ENCODE data around the gene DIABLO.
"Not testable (repeated sequence)": the region's sequence is repeated elsewhere in the genome, so short reads cannot be mapped to it uniquely, and the experiment has no call there.

Gene DIABLO

DNA sequence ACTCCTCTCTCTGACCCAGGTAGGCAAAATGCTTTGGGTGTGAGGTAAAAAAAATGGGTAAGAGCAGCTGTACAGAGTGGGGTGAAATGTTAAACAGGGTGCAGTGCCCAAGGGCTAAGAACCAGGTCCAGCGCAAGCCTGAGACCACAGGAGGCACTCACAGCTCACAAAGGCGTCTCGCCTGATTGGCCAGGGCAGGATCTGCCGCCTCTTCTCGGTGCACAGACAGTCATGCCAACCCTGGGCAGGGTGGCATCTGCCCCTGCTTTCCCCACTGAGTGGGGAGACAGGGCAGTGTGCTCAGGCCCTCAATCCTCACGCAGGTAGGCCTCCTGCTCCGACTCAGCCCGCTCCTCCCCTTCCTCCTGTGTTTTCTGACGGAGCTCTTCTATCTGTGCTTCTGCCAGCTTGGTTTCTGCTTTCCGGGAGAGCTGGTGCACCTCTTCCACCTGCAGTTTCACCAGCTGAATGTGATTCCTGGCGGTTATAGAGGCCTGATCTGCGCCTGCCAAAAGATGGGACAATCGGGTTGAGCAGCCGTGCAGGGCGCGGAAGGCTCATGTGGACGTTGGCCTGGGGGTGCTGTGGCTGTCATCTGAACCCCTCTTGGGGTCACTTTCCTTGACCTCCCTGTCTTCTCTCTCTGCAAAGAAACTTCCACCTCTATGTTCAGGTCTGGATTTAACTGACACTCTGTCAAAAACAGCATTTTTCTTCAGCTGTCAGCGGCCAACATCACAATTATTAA, 17.6 kb downstream of the DIABLO start:
- DNase-seq (ENCODE audit: low read depth), result no peak

DNA sequence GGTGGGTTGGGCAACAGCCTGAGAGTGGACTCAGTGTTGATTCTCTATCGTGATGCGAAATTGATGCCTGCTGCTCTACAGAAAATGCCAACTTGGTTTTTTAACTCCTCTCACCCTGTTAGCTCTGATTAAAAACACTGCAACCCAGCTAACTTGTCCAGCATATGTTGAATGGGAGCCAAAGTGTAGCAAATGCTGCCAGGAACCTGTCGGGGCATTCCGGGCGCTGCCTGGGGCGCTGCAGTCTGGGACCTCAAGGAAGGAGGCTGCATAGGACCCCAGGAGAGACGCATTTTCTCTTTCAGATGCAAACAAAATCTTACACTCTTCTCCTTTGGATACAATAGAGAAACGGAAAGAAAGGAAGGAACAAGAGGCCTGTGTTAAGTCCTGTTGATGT, 18.5 kb downstream of the DIABLO start:
- DNase-seq (ENCODE audit: low read depth), result no peak

DNA sequence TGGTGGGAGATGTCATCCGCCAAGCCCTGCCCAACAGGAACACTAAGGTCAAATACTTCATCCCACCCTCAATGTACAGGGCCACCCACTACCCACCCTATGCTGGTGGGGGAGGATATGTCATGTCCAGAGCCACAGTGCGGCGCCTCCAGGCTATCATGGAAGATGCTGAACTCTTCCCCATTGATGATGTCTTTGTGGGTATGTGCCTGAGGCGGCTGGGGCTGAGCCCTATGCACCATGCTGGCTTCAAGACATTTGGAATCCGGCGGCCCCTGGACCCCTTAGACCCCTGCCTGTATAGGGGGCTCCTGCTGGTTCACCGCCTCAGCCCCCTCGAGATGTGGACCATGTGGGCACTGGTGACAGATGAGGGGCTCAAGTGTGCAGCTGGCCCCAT, 18.9 kb downstream of the DIABLO start:
- no peak for DNase-seq (ENCODE audit: low read depth)

DNA sequence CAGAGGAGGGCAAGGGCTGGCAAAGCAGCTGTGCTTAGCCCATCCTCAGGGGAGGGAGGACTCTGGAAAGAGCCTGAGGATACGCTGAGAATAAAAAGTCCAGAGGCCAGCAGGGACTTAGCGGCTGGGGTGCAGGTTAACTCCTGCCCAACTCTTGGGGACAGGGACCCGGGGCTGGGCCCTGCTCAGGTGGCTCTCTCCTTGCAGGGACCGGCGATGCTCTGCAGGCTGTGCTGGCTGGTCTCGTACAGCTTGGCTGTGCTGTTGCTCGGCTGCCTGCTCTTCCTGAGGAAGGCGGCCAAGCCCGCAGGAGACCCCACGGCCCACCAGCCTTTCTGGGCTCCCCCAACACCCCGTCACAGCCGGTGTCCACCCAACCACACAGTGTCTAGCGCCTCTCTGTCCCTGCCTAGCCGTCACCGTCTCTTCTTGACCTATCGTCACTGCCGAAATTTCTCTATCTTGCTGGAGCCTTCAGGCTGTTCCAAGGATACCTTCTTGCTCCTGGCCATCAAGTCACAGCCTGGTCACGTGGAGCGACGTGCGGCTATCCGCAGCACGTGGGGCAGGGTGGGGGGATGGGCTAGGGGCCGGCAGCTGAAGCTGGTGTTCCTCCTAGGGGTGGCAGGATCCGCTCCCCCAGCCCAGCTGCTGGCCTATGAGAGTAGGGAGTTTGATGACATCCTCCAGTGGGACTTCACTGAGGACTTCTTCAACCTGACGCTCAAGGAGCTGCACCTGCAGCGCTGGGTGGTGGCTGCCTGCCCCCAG, 19.6 kb downstream of the DIABLO start:
- DNase-seq (ENCODE audit: low read depth), result no peak

DNA sequence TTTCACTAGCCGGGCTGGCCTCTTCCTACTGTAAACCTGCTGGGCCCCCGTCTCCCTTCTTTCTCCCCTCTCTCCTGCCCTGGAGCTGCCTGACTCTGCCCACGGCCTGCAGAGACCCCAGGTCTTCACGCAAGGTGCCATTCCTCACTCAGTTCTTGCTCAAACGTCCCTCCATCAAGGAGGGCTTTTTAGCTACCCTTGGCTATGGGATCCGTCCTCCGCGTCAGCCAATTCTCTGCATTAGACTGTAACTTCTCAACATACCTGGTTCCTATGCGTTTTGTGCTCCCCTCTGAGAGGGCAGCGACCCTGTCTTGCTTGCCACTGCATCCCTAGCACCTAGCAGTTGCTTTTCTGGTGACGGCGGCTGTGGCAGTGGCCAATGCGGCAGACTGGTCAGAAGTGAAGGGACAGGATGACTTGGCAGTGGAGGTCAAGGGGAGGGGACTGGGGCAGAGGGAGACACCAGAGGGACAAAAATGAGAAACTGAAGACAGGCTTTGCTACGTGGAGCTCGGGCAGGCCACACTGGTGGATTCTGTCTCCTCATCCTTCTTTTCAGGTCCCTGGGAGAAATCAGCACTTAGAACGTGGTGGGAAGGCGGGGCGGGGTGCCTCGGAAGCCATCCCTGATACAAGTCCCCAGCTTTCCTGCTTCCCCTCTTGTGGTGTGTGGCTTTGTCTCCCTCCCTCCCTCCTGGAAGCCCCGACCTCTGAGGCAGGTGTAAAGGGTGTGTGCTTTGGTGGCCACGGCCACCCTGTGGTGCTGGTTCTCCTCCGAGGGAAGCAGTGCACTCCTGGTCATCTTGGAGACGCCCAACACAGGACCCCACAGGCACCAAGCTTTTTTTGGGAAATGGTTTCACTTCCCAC, 20.6 kb downstream of the DIABLO start:
- DNase-seq (ENCODE audit: low read depth), result no peak

DNA sequence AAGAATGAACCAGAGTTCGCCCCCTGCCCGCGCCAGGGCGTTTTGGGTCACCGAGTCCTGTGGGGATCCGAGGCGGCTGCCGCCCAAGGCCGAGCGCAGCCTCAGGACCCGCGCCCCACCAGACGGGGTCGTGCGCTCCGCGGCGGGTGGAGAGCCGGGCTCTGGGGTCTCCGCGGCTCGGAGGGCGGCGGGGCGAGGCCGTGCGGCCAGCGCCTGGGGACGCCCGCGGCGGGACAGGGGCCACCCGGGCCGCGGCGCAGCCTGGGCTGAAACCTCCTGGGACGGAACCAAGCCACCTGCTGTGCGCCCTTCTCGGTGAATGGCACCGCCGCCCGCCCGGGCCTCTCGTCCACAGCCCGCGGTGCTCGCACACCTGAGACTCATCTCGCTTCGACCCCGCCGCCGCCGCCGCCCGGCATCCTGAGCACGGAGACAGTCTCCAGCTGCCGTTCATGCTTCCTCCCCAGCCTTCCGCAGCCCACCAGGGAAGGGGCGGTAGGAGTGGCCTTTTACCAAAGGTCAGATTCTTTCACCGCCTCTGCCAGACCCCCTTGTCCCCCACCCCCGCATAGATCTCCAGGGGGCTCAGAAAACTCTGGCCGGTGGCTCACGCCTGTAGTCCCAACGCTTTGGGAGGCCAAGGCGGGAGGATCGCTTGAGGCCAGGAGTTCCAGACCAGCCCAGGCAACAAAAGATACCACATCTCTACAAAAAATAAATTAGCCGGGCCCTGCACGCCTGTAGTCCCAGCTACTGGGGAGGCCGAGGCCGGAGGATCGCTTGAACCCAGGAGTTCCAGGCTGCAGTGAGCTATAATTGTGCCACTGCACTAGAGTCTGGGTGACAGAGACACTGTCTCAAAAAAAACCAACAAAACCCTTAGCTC, 21.4 kb downstream of the DIABLO start:
- no peak for DNase-seq (ENCODE audit: low read depth)

DNA sequence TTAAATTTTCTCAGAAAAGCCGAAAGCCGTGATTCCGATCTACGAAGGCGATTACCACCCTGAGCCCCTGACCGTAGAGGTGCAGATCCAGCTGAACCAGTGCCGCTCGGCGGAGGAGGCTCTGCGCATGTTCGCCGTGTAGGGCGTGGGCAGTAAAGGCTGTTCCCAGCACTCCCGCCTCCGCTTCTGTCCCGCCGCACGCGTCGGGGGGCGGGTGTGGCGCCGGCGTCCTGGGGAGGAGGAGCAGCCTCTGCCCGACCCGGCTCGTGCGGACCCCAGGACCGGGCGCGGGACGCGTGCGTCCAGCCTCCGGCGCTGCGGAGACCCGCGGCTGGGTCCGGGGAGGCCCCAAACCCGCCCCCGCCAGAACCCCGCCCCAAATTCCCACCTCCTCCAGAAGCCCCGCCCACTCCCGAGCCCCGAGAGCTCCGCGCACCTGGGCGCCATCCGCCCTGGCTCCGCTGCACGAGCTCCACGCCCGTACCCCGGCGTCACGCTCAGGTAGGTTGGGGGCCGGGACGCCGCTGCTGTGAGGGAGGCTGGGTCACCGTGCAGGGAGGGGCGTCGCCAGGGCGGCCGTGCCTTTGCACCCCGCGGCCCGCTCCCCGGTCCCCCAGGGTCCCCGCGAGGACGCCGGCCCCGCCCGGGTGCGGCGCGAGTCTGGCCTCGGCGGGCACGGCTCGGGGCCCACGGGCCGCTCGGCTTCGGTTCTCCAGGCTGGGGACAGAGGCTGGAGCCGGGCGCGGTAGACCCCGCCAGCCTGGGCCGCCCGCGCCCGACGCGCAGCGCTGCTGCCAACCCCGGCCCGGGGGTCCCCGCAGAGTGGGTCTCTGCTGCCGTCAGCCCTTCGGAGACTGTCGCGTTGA, 22.3 kb downstream of the DIABLO start, which contains the start of gene B3GNT4:
Gene B3GNT4, plus strand, starts transcription at position 409 of the 866 bp plus-strand sequence. CDS start 910 bp downstream, outside the sequence.
- DNase-seq (ENCODE audit: low read depth), result no peak

DNA sequence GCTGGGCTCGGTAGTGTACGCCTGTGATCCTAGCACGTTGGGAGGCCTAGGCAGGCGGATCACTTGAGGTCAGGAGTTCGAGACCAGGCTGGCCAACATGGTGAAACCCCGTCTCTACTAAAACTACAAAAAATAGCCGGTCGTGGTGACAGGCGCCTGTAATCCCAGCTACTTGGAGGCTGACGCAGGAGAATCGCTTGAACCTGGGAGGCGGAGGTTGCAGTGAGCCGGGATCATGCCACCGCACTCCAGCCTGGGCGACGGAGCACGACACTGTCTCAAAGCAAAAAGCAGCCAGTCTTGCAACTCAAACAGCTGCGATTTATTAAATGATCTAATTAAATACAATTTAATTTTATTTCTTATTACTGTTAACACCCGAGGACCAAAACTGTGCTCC, 23.0 kb downstream of the DIABLO start:
- DNase-seq (ENCODE audit: low read depth), result not testable (repeated sequence)

DNA sequence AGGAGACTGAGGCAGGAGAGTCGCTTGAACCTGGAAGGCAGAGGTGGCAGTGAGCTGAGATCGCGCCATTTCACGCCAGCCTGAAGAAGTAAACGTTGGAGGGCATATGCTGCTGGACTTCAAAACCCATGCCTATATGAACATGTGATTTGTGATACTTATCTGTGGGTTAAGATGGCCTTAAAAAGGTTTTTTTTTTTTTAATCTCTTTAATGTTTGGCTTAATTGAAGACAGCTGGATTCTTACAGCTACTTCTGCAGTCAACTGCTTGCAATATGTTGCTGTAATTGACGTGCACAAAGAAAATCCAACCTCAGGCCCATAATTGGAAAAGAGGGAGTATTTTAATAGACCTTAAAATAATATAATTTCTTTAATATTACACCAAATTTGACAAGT, 23.8 kb downstream of the DIABLO start:
- DNase-seq (ENCODE audit: low read depth), result no peak

DNA sequence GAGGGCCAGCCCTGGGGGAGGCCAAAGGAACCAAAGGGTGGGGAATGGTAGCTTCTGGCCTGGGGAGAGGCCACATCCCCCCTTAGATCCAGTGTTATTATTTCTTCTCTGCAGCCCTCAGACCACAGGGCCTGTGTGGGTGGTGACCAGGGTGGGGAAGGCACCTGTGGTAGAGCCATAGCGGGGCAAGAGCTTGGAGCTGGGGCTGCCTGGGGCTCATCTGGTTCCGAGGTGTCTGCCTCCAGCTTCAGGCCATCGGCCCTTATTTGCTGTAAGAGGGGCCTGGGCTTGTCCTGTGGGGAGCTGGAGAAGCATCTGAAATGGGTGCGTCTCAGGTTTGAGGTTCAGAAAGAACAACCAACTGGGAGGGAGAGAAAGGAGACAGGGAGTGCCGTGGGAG, 24.5 kb downstream of the DIABLO start:
- DNase-seq (ENCODE audit: low read depth), result no peak

DNA sequence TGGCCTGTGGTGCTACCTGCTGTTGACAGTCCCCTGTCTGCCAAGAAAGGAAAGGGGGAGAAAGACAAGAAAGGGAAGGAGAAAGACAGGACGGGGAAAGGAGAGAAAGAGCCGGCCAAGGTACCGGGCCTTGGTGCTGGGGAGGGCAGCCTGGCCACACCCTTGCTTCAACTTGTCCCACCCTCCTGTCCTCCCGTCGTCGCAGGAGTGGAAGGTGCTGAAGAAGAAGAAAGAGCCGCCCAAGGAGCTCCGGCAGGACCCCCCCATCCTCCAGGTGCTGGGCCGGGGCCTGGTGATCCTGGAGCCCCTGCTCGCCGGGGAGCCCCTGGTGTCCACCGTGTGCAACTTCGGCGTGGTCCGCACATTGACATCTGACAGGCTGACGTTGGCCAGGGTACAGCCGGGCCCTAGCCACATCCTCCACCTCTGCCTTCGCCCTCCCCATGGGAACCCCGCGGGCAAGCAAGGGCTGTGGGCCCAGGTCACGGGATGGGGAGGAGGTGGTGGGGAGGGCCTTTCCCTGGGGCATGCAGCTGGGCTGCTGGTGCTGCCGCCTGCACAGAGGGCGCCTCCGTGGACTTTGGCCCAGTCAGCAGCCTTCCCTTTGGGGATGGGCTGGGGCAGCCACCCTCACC, 25.2 kb downstream of the DIABLO start:
- DNase-seq (ENCODE audit: low read depth), result no peak

DNA sequence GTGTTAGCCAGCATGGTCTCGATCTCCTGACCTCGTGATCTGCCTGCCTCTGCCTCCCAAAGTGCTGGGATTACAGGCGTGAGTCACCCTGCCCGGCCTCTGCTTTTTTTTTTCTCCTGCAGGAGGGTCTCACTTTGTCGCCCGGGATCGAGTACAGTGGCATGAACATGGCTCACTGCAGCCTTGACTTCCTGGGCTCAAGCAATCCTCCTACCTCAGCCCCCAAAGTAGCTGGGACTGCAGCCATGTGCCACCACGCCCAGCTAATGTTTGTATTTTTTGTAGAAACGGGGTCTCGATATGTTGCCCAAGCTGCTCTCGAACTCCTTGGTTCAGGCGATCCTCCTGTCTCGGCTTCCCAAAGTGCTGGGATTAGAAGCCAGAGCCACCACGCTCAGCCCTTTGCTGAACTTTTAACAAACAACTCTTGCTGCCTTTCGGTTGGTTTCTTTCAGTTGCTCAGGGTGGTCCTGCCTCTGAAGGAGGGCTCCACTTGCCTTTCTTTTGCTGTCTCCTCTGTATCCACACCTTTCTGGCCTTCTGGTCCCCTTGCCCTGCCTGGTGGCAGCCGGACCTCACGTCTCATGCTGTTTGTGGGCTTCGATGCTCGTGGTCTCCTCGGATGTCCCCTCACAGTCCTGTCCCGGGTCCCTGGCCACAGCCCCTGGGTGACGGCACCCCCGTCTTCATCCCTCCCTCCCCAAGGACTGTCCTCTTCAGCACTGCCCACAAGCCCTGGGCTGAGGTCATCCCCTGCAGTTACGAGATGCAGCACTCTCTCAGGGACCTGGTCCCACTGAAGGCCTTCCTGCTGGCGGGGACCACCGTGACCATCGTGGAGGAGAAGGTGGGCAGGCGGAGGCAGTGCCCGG, 26.1 kb downstream of the DIABLO start:
- DNase-seq (ENCODE audit: low read depth), result no peak

DNA sequence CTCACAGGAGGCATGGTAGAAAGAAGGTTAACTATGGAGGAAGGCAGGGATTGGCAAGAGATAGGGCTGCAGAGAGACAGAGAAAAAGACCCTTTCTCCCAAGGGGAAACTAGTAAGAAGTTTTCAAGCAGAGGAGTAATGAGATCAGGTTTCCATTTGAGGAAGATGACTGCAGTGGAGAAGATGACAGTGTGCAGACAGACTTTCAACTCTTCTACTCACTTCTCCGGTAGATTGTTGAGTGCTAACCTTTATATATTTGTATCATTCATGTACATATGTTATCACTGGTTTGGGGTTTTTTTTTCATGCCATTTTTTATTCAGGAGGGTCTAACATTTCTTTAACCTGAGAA, 28.3 kb downstream of the DIABLO start:
- DNase-seq (ENCODE audit: low read depth), result no peak

DNA sequence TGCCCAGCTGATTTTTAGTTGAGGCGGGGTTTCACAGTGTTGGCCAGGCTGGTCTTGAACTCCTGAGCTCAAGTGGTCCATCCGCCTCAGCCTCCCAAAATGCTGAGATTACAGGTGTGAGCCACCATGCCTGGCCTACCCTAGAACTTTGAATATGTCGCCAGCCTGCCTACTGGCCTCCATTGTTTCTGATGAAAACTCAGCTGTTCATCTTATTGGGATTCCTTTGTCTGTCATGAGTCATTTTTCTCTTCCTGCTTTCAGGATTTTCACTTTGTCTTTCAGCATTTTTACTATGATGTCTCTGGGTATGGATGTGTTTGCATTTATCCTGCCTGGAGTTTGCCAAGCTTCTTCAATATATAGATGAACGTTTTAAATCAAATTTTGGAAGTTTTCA, 30.4 kb downstream of the DIABLO start:
- no peak for DNase-seq (ENCODE audit: low read depth)

DNA sequence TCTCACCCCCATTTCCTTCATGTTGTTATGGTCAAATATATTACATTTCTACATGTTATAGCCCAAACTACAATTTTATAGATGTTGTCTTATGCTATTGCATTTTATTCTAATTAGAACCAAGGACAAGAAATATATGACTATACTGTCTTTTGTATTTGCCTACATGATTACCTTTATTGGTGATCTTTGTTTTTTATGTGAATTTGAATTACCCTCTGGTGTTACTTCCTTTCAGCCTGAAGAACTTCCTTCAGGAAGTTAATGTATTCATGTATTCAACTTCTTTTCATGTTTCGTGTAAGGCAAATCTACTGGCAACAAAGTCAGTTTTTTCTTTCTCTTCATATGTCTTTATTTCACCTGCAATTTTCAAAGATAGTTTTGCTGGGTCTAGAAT, 31.0 kb downstream of the DIABLO start:
- no peak for DNase-seq (ENCODE audit: low read depth)

DNA sequence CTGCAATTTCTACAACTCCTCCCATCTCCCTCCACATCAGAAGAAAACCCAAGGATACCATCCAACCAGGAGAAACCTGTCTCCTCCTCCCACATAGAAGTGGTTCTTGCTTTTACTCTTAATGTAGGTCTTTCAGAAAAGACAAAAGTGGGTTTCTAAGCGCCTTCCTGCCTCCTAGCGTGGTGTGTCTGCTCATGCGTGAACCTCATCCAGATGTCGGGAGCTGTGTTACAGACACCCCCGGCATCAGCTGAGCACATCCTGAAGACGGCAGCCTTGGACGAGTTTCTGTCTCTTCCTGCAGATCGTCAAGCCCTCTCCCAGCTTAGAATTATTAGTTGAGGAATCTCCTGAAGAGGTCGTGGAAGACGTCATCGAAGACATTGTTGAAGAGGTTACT, 33.4 kb downstream of the DIABLO start:
- DNase-seq (ENCODE audit: low read depth), result no peak

DNA sequence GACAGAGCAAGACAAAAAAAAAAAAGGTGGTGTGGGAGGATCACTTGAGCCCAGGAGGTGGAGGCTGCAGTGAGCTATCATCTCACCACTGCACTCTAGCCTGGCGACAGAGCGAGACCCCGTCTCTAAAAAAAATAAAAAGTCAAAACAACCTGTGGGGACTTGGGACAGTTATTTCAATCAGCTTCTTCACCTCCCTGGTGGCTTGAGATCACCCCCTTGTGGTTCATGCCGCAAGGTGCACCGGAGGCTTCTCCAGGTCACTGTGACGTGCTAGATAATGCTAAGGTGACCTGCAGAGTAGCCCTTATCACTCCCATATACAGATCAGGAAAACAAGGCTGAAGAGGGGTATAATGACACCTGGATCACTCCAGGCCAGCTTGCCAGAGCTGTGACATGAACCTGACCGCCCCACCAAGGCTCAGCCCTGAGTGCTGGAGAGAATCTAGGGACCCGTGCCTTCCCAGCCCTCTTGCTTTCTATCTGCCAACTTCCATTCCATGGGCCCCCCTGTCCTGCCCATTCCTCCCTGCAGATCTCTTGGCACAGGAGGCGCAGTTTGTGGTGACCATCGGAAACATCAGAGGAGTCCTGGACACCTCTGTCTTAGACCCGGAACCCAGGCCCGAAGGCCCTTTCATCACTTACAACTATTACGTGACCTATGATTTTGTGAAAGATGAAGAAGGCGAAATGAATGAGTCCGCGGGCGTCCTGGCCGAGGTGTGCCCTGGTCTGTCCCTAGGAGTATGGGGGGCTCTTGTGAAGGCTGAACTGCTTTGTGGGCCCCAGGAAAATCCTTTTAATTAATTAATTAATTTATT, 34.8 kb downstream of the DIABLO start:
- DNase-seq (ENCODE audit: low read depth), result no peak
